Heart left ventricle (tissue), 13 donors: ENCODE measurements around the gene HDLBP.

ENCODE experiments used
- POLR2A ChIP-seq, 2 donors: fragments of 450-650 bp; IDR thresholded peaks; one replicate each; pipeline ENCODE4 v1.6.1; 2017; ENCODE audit warnings: antibody characterized with exemption in 2 of 2, mild to moderate bottlenecking in 2 of 2, moderate library complexity in 2 of 2
- TF ChIP-seq, protein P1 (sequence below), 12 donors: fragments of 200-600 bp; sonication (generic) in 4 of 12; IDR thresholded peaks; one replicate each; pipeline versions ENCODE4 v1.5.0 to v1.8.0; 2018 to 2022; ENCODE audit warnings: antibody characterized with exemption in 12 of 12, mild to moderate bottlenecking in 5 of 12
- donor health status: ischemic (EF 13 %, LVEDD 7.1; RV severe dilation, severe dysfunction).
- donor health status: DM: no; HTN: yes; CAD: no.
- donor health status: DM: no; HTN: no; CAD: no.
- donor health status: ischemic (EF 25% LVEDD 6.9; RV normal size, moderate dysfunction).
- donor health status: ischemic (EF 25% LVEDD 5.7; RV mildly dilated, moderate dysfunction).
- donor health status: ischemic (EF 35%, LVEDD 5.7; RV mildly dilated, moderate dysfunction).
- donor health status: nonischemic (EF 11% LVEDD 7.7; RV severe dilation, severe dysfunction).
- donor health status: DM: yes; HTN: yes; CAD: no.
- donor health status: PGD.
- donor health status: ischemic (EF 29% LVEDD 5.4; RV normal size, mild dysfunction).
- donor health status: nonischemic (EF 23%, LVEDD 6.1; RV moderate dilation, normal function).

DNA sequence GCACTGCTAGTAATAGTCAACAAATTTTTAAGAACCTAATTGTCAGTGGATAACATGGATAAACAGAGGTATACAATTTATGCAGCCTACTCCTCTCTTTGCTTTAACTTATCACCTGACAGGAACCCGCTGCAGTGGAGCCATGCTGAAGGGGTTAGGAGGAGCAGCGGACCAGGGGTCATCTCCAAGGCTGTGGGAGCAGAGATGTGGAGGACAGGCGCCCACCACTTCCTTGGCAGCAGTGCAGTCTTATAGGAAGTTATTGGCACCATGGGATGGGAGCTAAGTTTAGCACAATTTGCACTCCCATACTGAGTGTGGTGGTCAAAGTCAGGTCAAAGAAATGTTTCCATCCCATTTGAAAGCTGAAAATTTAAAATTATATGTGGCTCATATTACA, 35.6 kb downstream of the HDLBP start:
- TF ChIP-seq, protein P1, sequence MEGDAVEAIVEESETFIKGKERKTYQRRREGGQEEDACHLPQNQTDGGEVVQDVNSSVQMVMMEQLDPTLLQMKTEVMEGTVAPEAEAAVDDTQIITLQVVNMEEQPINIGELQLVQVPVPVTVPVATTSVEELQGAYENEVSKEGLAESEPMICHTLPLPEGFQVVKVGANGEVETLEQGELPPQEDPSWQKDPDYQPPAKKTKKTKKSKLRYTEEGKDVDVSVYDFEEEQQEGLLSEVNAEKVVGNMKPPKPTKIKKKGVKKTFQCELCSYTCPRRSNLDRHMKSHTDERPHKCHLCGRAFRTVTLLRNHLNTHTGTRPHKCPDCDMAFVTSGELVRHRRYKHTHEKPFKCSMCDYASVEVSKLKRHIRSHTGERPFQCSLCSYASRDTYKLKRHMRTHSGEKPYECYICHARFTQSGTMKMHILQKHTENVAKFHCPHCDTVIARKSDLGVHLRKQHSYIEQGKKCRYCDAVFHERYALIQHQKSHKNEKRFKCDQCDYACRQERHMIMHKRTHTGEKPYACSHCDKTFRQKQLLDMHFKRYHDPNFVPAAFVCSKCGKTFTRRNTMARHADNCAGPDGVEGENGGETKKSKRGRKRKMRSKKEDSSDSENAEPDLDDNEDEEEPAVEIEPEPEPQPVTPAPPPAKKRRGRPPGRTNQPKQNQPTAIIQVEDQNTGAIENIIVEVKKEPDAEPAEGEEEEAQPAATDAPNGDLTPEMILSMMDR (IDR thresholded peaks at IDR 0.05), result no peak
- no peak for TF ChIP-seq POLR2A (IDR thresholded peaks at IDR 0.05)
